ENCODE measurements around the gene IL4I1.

The IL4I1 gene

DNA sequence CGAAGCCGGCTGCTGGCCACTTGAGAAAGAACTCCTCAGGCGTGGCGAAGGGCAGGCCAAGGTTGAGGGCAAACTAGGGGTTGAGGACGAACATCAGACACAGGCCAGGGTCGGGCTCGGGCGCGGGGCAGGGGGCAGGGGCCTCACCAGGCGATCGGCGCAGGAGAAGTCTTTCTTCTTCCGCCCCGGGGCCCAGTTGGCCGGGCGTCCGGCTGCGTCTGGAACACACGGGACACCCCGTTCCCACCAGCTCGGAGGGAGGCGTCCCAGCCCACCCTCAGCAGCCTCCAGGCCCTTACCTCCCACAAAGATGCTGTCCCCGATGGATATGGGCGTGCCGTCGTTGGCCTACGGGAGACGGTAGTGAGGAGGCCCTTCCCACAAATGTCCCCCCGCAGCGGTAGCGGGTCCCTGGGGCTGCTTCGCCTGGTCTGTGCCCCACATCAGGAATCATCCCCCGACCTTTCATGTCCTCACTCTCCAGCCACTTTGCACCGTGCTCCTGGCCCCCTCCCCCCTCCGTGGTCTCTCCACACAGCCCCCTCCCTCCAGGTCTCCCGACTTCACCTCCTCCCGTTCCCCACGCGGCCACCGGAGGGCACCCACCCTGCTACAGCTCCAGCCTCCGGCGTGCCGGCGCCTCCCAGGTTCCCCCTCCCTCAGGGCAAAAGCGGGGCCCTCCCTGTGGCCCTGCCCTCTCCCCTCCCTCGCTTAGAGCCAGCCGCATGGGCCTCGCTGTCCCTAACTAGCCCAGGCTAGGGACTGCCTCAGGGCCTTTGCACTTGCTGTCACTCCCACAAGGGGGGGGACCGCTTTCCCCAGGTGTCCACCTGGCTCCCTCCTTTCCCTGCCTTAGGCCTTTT is 34.1 kb downstream of the IL4I1 start:
- DNase-seq (ENCODE audit: low read depth): no peak

DNA sequence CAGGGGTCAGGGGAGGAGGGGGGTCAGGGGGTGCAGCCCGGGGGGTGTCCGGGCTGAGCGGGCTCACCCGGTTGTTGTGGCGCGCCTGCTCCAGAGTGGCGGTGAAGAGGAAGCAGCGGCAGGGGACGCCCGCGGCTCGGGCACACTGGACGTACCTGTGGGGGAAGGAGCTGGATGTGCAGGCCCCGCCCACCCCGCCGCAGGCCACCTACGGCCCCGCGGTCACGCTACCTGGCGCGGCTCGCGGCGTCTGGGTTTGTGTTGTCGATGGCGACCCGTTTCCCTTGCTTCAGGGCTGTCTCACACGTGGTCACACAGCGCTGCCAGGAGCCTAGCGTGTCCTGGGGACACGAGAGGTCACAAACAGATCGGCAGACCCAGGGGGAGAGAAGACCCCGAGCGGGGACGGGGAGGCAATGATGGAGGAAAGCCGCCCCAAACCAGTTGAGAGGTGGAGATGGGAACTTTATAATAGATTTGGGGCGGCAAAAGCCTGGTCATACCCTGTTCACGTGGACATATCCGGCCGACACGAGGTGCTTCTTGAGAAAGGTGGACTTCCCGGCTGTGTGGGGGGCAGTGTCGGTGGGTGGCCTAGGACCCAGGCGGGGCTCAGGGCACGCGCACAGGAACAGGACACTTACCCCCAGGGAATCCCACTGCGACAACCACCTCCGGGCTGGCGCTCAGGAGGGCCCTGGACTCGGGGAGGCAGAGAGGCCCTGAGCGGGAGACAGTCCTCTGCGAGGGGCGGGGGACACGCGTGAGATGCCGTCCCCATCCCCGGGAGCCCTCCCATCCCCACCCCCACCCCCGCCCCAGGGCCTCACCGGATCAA is 34.9 kb downstream of the IL4I1 start:
- no peak for DNase-seq (ENCODE audit: low read depth)

- no peak for DNase-seq (ENCODE audit: low read depth)
Measured at GRCh38 chr19:49861107-49861506, 35.6 kb downstream of the IL4I1 start.

DNA sequence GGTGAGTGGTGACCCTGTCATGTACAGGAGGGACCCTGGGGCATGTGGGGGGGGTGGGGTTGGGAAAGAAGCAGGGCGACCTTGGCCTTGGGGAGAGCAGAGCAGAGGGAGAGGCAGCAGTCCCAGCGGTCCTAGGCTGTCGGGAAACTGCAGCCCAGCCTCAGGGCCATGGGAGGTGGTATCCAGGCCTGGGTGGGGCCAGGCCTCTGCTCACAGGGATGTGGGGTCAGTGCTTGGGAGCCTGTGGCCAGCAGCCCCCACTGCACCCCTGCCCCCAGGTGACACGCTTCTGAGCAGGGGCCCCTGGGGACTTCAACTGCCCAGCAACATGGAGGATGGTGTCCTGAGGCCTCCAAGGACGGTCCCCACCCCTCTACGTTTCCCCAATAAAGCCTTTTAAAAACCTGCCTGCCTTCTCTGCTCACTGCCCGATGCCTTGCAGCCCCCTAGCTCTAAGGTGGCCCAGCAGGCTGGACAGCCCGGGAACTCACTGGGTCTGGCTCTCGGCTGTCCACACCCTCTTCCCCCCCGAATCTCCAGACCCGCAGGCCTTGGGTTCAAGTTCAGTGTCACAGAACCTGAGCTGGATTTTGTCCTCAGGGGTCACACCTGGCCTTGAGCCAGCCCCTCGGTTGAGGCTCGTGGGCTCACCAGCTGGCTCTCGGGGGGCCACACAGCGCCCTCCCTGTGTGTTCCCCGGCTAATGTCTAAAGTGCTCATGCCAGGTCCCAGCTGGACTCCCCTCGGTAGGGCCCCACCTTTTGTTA is 36.2 kb downstream of the IL4I1 start:
- DNase-seq (ENCODE audit: low read depth): no peak

DNA sequence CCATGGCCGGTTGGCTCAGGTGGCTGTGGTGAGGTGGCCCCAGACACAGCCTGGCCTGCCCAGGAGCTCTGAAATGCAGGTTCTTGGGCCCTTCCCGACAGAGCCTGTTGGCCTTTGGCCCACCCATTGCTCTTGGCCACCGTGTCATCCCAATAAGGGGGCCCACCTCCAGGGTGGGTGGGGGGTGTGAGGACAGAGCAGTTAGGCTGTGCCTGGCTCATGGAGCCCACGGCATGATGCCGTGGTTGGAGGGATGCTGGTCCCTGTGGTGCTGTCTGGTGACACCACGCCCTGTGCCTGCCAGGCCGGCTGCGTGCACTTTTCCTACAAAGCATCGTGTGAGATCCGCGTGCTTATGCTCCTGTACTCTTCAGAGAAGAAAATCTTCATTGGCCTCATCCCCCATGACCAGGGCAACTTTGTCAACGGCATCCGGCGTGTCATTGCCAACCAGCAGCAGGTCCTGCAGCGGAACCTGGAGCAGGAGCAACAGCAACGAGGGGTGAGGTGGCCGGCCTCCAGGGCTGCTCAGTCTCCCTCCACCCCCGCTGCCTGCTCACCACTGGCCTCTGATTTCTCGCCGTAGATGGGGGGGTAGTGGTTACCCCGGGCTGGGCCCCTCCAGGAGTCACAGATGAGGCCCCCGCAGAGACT is 36.9 kb downstream of the IL4I1 start:
- DNase-seq (ENCODE audit: low read depth): no peak

DNA sequence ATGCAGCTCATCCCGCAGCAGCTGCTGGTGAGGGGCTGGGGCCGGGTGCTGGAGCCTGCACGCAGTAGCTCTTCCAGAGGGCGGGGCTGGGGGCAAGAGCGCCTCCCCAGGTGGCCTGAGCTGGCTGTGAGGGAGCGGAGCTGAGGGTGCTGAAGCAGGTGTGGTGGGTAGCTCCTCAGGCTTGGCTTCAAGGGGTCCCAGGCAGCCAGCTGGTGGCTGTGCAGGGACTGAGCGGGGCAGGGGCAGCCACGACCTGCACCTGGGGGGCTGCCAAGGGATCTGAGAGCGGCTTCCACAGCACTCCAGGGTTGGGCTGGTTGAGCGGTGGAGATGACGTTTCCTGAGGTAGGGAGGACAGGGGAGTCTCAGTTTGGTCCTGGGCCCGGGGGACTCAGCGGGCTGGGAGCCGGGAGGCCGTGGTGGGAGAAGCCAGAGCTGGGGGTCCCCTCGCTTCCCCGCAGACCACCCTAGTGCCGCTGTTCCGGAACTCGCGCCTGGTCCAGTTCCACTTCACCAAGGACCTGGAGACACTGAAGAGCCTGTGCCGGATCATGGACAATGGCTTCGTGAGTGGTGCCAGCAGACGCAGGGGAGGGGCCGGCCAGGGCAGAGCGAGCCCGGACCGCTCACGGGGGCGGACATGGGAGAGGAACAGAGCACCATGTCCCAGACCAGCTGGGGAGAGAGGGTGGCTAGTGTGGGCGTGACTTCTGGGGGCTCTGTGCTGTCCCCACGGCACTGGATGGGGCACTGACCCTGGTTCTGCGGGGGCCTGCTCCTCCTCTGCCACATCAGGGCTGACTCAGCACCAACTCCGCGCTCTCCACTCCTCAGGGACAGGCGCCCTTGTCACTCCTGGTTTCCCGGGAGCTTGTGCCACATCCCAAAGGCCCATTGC is 38.4 kb downstream of the IL4I1 start:
- DNase-seq (ENCODE audit: low read depth): no peak

- no peak for DNase-seq (ENCODE audit: low read depth)
Measured at GRCh38 chr19:49857838-49858087, 38.9 kb downstream of the IL4I1 start.

GRCh38 chr19:49857061-49857837 is 39.4 kb downstream of the IL4I1 start:
- DNase-seq (ENCODE audit: low read depth): no peak

DNA sequence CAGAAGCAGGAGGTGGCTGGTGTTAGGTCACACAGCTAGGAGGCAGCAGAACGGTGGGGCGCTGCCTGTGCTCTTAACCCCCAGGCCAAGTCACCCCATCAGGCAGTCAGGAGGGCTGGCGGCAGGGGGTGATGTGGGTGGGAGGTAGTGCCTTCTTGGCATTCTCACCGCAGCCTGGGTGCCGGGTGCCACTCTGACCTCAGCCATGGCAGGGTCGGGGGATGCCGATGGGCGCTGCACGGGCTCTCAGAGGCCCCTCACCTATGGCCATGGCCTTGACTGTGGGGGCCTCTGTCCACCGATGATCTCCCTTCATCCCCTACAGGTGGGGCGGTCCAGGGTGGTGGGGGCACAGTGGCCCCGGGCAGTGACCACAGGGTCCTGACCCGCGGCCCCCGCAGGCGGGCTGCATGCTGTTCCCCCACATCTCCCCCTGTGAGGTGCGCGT is 40.1 kb downstream of the IL4I1 start:
- no peak for DNase-seq (ENCODE audit: low read depth)

- no peak for DNase-seq (ENCODE audit: low read depth)
Measured at GRCh38 chr19:49855676-49856573, 40.8 kb downstream of the IL4I1 start.

GRCh38 chr19:49855277-49855675 is 41.4 kb downstream of the IL4I1 start:
- DNase-seq (ENCODE audit: low read depth): no peak

GRCh38 chr19:49854378-49855263 is 42.1 kb downstream of the IL4I1 start:
- DNase-seq (ENCODE audit: low read depth): no peak

- DNase-seq (ENCODE audit: low read depth): no peak
Measured at GRCh38 chr19:49853852-49854377, 42.8 kb downstream of the IL4I1 start.

- DNase-seq (ENCODE audit: low read depth): no peak
Measured at GRCh38 chr19:49852631-49853126, 44.0 kb downstream of the IL4I1 start.

- no peak for DNase-seq (ENCODE audit: low read depth)
Measured at GRCh38 chr19:49851456-49852259, 45.0 kb downstream of the IL4I1 start.

- peak; percentile 76 for DNase-seq (ENCODE audit: low read depth)
Measured at GRCh38 chr19:49850487-49851342, 46.0 kb downstream of the IL4I1 start, which contains the start of gene PTOV1. Gene PTOV1, plus strand, starts transcription at chr19:49851159.
